GM12878 (cell line): Measurements from ENCODE around the gene KASH5. TPM values are rescaled to one million over a fixed set of nuclear protein-coding genes. Genes with fewer than 3 reads are reported as not detected.

Source experiments
- ELK1 ChIP-seq: IDR thresholded peaks from 2 replicates; pipeline ENCODE4 v1.6.1; 2012; ENCODE audit warnings: low read depth, low read length, improper control_type of control experiment
- EP300 ChIP-seq, 2 experiments: fragments of 150-350 bp in 1 of 2; IDR thresholded peaks; 2 replicates each; pipeline ENCODE4 v1.6.1; 2011 to 2012; ENCODE audit warnings: low read depth in 2 of 2, low read length in 2 of 2, borderline replicate concordance in 1 of 2, improper control_type of control experiment in 1 of 2, inconsistent platforms in 1 of 2; ENCODE audit not compliant: control insufficient read depth in 1 of 2
- ESRRA ChIP-seq: IDR thresholded peaks from 2 replicates; pipeline ENCODE4 v1.6.1; 2012; ENCODE audit warnings: mild to moderate bottlenecking, low read length, improper control_type of control experiment
- FOXK2 ChIP-seq: fragments of 450-650 bp; IDR thresholded peaks from 2 replicates; pipeline ENCODE4 v1.6.1; 2017; ENCODE audit warnings: mild to moderate bottlenecking, moderate library complexity
- HDAC6 ChIP-seq: fragments of 200-600 bp; sonication (generic); IDR thresholded peaks from one replicate; pipeline ENCODE4 v1.8.0; 2017; ENCODE audit warnings: antibody characterized with exemption; ENCODE audit not compliant: unreplicated experiment
- LARP7 ChIP-seq: fragments of 450-650 bp; IDR thresholded peaks from 2 replicates; pipeline ENCODE4 v1.6.1; 2017; ENCODE audit warnings: mild to moderate bottlenecking
- MEF2A ChIP-seq: IDR thresholded peaks from 2 replicates; pipeline ENCODE4 v1.6.1; 2011; ENCODE audit warnings: low read depth, mild to moderate bottlenecking, low read length, moderate library complexity; ENCODE audit not compliant: insufficient read depth
- PAX8 ChIP-seq: fragments of 450-650 bp; IDR thresholded peaks from 2 replicates; pipeline ENCODE4 v1.6.1; 2017; ENCODE audit warnings: mild to moderate bottlenecking, moderate library complexity
- PML ChIP-seq: IDR thresholded peaks from 2 replicates; pipeline ENCODE4 v1.6.1; 2012; ENCODE audit warnings: low read length, inconsistent platforms
- RBBP5 ChIP-seq: fragments of 200-600 bp; sonication (generic); conservative IDR thresholded peaks from 2 replicates; pipeline ENCODE4 v1.6.1; 2016
- RCOR1 ChIP-seq: conservative IDR thresholded peaks from 2 replicates; pipeline ENCODE4 v1.6.1; 2012; ENCODE audit warnings: low read depth, low read length, improper control_type of control experiment
- REST ChIP-seq: IDR thresholded peaks from 2 replicates; pipeline ENCODE4 v1.6.1; 2012; ENCODE audit warnings: mild to moderate bottlenecking, low read depth, low read length
- SPI1 ChIP-seq: IDR thresholded peaks from 2 replicates; pipeline ENCODE4 v1.6.1; 2011; ENCODE audit warnings: low read depth, mild to moderate bottlenecking, low read length, moderate library complexity, borderline replicate concordance; ENCODE audit not compliant: insufficient read depth
- STAT1 ChIP-seq: fragments of 450-650 bp; conservative IDR thresholded peaks from 2 replicates; pipeline ENCODE4 v1.6.1; 2014; ENCODE audit warnings: antibody characterized with exemption, mild to moderate bottlenecking
- ZBTB11 ChIP-seq: fragments of 450-650 bp; formaldehyde crosslinking; IDR thresholded peaks from 2 replicates; pipeline ENCODE4 v1.5.0; 2022; ENCODE audit warnings: mild to moderate bottlenecking, missing genetic modification characterization
- ZSCAN29 ChIP-seq: fragments of 450-650 bp; IDR thresholded peaks from 2 replicates; pipeline ENCODE4 v1.6.1; 2017; ENCODE audit warnings: mild to moderate bottlenecking, moderate library complexity
- polyA plus RNA-seq, 11 experiments: library from polyadenylated mRNA; depleted of rRNA in 4 of 11; unstranded in 6 of 11; stranded (reverse) in 5 of 11; fragments of >200 nt; fragmentation: Nextera tagmentation in 4 of 11; fragmentation: Illumina TruSeq in 1 of 11; extraction: Ambion mirVana in 4 of 11; extraction: Trizol in 1 of 11; gene quantifications; 1 replicate in 1 of 11; 2 replicates in 10 of 11; pipeline versions ENCODE4 v1.2.1 to v1.2.3, GENCODE V29; 2011 to 2016; ENCODE audit warnings: inconsistent platforms in 2 of 11, missing spikeins in 2 of 11, low read depth in 1 of 11
- total RNA-seq, 4 experiments: library from RNA; depleted of rRNA in 3 of 4; stranded (reverse); fragments of >200 nt in 3 of 4; fragmentation: Illumina TruSeq in 1 of 4; extraction: Trizol in 1 of 4; gene quantifications; 2 replicates each; pipeline versions ENCODE4 v1.2.1 to v1.2.3, GENCODE V29; 2013 to 2021

Gene KASH5
- total and polyA plus RNA-seq, 10 of the 15 experiments (the other 5 are each of a cell fraction or from before 2014, with no cell fraction given): 0.03 to 0.06 (median 0.05) TPM; not detected in 7

GRCh38 chr19:49340069-49340864 lies 47.8 kb upstream of the KASH5 start (continued):
- TF ChIP-seq LARP7: no peak
- no peak for TF ChIP-seq ZSCAN29
- no peak for TF ChIP-seq ZBTB11 (CRISPR knock-in tag)
- TF ChIP-seq PML: peak; percentile 14; the same call in 1 of the 2 replicates
- peak; percentile 76 for TF ChIP-seq MEF2A
- no peak for TF ChIP-seq STAT1
- no peak for TF ChIP-seq PAX8
- TF ChIP-seq ELK1: peak; percentile 23; the same call in 1 of the 2 replicates
- TF ChIP-seq FOXK2: no peak
- TF ChIP-seq ESRRA: 0 out of 2 replicates have a peak, but pooled peaks have one; percentile 36
- TF ChIP-seq EP300 (IDR thresholded peaks at IDR 0.05; ENCODE audit: borderline replicate concordance in 1 of 2, control insufficient read depth in 1 of 2, low read depth in 2 of 2, low read length in 2 of 2): peak; percentile 92 to 96; a peak in 3 of 4 replicates
- TF ChIP-seq SPI1: peak; percentile 61; the same call in 1 of the 2 replicates
- no peak for TF ChIP-seq RBBP5
- TF ChIP-seq HDAC6: no peak
- no peak for TF ChIP-seq REST
- TF ChIP-seq RCOR1: 0 out of 2 replicates have a peak, but pooled peaks have one; percentile 84
- TF ChIP-seq, all 136 proteins: peak for 64
